Right lung (tissue), 5 donors: ENCODE data around the gene VILL. TPM values are rescaled to one million over a fixed set of nuclear protein-coding genes. Genes with fewer than 3 reads are reported as not detected.
"Not testable (repeated sequence)": the region's sequence is repeated elsewhere in the genome, so short reads cannot be mapped to it uniquely, and the experiment has no call there.

ENCODE experiments used
- DNase-seq, 2 donors: peaks; one replicate each; pipeline ENCODE4 v3.0.0-alpha.2; 2013
- polyA plus RNA-seq, 5 donors: library from polyadenylated mRNA; unstranded; fragments of 120-200 nt; gene quantifications; one replicate each; pipeline versions ENCODE4 v1.2.1 to v1.2.3, GENCODE V29; 2013; ENCODE audit warnings: inconsistent platforms in 1 of 5, low replicate concordance in 1 of 5; ENCODE audit not compliant: insufficient read length in 5 of 5, insufficient read depth in 1 of 5

The VILL gene
- polyA plus RNA-seq, 5 donors, result 16.3 to 29.7 (median 25.3) TPM

- no peak for DNase-seq
Measured at GRCh38 chr3:37984596-37984995, 6.0 kb upstream of the VILL start.

GRCh38 chr3:37985637-37986320, 4.8 kb upstream of the VILL start:
- no peak for DNase-seq

DNA sequence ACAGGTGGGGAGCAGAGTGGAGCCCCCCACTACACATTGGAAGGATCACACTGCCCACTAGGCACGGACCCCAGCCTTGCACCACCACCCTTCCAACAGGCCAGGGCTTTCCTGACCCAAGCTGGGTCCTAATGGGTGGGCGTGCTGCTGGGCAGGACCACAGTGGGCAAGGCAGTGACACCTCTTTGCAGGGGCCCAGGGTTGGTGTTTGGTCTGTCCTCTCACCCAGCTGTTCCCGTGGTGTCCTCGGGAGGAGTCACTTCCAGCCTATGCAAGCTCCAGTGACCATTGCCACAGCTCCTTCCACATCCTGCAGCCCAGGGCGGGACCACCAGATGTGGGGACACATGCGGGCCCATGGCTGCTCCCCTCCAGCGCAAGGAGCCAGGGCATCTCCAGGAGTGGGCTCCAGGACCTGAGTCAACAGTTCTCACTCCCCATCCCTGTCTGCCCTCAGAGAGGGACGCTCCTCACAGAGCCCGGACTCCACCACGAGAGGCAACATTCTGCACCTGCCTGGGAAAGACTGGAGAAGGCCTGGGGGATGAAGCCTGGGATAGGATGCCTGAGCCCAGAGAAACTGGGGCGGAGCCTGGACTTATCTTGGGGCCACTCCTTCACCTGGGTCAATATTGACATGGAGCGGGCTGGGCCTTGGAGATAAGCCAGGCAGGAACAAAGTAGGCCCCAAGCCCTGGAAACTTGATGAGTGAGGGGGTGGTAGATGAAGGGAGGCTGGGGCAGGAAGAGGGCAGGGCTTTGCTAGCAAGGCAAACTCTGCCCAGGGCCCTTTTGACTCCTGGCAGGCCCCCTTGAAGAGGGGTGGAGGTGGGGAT, 3.9 kb upstream of the VILL start:
- peak; percentile 77 to 78 for DNase-seq

DNA sequence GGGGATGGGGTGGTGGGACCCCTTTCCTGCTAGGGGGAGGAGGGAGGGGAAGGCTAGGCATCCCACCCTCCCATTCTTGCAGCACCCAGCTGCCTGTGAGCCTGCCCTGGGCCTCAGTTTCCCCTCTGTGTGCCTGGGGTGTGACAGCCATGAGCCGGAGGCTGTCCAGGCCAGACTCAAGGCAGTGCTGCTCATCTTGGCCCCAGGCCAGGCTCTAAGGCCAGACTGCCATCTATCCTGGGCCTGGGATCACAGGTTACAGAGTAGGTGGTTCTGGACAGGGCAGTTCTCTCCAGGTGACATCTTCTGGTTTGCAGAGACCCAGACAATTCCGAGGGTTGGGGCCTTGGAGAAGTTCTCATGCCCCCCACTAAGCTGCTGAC, 3.3 kb upstream of the VILL start:
- DNase-seq, result no peak

DNA sequence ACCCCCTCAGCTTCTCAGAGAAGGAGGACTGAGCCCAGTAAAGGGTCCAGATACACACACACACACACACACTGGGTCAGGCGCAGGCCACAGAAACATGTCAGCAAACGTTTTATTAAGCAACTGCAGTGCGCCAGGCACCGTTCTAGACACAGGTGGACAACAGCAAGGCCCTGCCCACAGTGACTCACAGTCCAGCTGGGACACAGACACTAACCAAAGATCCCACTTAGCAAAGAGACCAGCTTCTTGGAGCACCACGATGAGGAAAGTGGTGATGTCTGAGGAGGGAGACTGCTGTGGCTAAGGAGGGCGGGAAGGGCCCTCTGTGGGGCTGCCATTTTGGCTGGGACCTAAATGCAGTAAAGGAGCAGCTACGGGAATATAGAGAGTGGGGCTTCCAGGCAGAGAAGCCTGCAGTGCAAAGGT, 2.8 kb upstream of the VILL start:
- no peak for DNase-seq

GRCh38 chr3:37988376-37988775, 2.2 kb upstream of the VILL start:
- not testable (repeated sequence) for DNase-seq

DNA sequence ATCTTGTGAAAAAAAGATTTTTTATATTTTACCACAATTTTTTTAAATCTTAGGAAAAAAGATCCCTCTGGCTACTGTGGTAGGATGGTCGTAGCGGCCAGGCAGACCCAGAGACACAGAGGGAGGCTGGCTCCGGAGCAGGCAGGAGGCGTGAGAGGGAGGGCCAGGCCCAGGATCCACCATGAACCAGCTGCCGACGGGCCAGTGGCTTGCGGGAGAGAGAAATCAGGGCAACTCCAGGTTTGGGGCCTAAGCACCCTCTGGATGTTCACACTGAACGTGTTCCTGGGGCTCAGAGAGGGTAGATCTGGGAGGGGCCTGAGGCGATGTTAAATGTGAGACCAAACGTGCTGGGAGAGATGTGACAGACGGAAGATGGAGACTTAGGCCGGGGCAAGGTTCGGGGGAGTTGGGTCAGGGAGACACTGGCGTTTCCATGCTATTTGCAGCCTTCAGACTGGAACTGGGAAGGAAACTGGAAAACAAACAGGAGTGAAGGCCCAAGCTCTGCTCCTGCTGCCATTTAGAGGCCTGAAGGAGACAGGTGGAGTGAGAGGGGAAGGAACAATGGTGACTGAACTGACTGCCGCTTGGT, 1.6 kb upstream of the VILL start:
- no peak for DNase-seq

- no peak for DNase-seq
Measured at GRCh38 chr3:37989821-37990480, 635 bp upstream of the VILL start.

- DNase-seq, result no peak
Measured at GRCh38 chr3:37991109-37991508, 523 bp downstream of the VILL start.

DNA sequence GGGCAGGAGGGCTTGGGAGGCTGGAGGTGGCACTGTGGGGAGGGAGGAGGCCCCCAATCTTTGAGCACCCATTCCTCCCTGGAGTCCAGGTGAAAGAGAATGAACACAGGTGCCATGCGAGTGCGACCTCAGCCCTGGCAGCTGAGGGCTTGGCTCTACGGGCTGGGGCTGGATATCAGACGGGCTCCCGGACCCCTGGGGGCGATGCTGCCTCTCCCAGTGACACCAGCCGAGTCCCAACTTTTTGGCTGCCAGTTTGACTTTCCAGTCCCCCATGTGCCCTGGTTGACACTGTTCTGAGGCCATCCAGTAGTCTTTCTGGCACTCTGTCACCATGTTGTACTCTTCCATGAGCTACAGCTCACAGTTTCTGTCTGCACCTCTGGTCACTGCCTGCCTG, 1.2 kb downstream of the VILL start:
- no peak for DNase-seq

- DNase-seq, result no peak
Measured at GRCh38 chr3:37992271-37993066, 1.9 kb downstream of the VILL start.

DNA sequence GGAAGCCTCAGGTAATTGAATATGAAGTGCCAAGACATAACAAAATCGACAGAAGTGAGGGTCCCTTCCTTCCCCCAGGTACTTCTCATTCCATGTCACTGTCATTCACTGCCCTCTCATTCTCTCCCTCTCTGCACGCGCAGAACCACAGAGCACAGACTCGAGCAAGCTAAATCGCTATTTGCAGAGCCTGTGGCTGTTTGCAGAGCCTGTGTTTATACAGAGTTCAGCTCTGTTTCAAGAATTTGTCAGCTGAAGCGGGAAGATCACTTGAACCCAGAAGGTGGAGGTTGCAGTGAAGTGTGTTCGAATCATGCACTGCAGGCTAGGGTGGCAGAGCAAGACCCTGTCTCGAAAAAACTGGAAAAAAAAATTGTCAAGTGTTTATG, 2.5 kb downstream of the VILL start:
- no peak for DNase-seq

DNA sequence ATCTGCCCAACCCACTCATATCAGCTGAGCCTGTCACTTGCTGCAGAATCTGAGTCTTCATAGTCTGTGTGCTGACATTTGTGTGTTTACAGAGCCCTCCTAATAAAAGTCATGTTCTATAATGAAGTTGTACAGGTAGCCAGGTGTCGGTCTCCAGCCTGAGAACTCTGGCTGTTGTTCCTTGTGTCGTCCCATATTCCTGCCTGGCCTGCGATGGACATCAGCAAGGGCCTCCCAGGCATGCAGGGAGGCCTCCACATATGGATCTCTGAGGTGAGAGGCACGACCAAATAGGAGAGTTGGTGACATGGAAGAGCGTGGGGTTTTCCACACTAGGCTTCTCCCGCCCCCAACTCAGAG, 2.9 kb downstream of the VILL start:
- no peak for DNase-seq

- DNase-seq, result peak; percentile 59 to 71
Measured at GRCh38 chr3:37993820-37994638, 3.4 kb downstream of the VILL start.

- no peak for DNase-seq
Measured at GRCh38 chr3:37994639-37994972, 4.0 kb downstream of the VILL start.

- DNase-seq, result no peak
Measured at GRCh38 chr3:37995652-37996641, 5.4 kb downstream of the VILL start.

GRCh38 chr3:37996785-37997301, 6.3 kb downstream of the VILL start:
- DNase-seq, result peak in 1 of 2 donors; percentile 60

- DNase-seq, result no peak
Measured at GRCh38 chr3:37997342-37997741, 6.8 kb downstream of the VILL start.

- DNase-seq, result no peak
Measured at GRCh38 chr3:37997791-37998370, 7.3 kb downstream of the VILL start.
